Measurements from ENCODE around the gene PIEZO2. TPM values are rescaled to one million over a fixed set of nuclear protein-coding genes. Genes with fewer than 3 reads are reported as not detected.

The PIEZO2 gene
- total RNA-seq, 1 donor from 2014 or later: 41.2 TPM

GRCh38 chr18:10688766-10689165 lies 460.6 kb downstream of the PIEZO2 start:
- H3K9me3 ChIP-seq (ENCODE audit: control insufficient read depth in 3 of 3, low read length in 3 of 3): no peaks in the 10 kb centered on the region
- H3K9ac ChIP-seq (ENCODE audit: low read depth in 1 of 3, low read length in 3 of 3): no peak overlapping the region
- H3K36me3 ChIP-seq (ENCODE audit: control insufficient read depth in 3 of 3, insufficient read depth in 3 of 3, low read length in 3 of 3): no peaks in the 10 kb centered on the region
- no peaks in the 10 kb centered on the region for H3K4me1 ChIP-seq (ENCODE audit: control insufficient read depth in 3 of 3, insufficient read depth in 3 of 3, low read length in 3 of 3)
- H3K4me3 ChIP-seq (ENCODE audit: low read length in 3 of 3): no peak overlapping the region
- peaks cover 0 to 4% (median 4%) of the 10 kb centered on the region in 3 donors for H3K27me3 ChIP-seq (ENCODE audit: control insufficient read depth in 3 of 3, insufficient read depth in 3 of 3, low read length in 3 of 3)
- H3K27ac ChIP-seq (ENCODE audit: low read depth, low read length): no peak overlapping the region

- Histone ChIP-seq H3K27ac (ENCODE audit: low read depth, low read length) (no peak overlapping the region), H3K27me3 (ENCODE audit: control insufficient read depth in 3 of 3, insufficient read depth in 3 of 3, low read length in 3 of 3) (peaks cover 0 to 4% (median 4%) of the 10 kb centered on the region in 3 donors), H3K9ac (ENCODE audit: low read depth in 1 of 3, low read length in 3 of 3) (no peak overlapping the region), H3K4me1 (ENCODE audit: control insufficient read depth in 3 of 3, insufficient read depth in 3 of 3, low read length in 3 of 3) (no peaks in the 10 kb centered on the region), H3K9me3 (ENCODE audit: control insufficient read depth in 3 of 3, low read length in 3 of 3) (no peaks in the 10 kb centered on the region), H3K36me3 (ENCODE audit: control insufficient read depth in 3 of 3, insufficient read depth in 3 of 3, low read length in 3 of 3) (no peaks in the 10 kb centered on the region), H3K4me3 (ENCODE audit: low read length in 3 of 3) (no peak overlapping the region)
These were observed 462.0 kb downstream of the PIEZO2 start for GRCh38 chr18:10687161-10687925.

- Histone ChIP-seq H3K27me3 (ENCODE audit: control insufficient read depth in 3 of 3, insufficient read depth in 3 of 3, low read length in 3 of 3) (peaks cover 0 to 4% (median 4%) of the 10 kb centered on the region in 3 donors), H3K36me3 (ENCODE audit: control insufficient read depth in 3 of 3, insufficient read depth in 3 of 3, low read length in 3 of 3) (no peaks in the 10 kb centered on the region), H3K9me3 (ENCODE audit: control insufficient read depth in 3 of 3, low read length in 3 of 3) (no peaks in the 10 kb centered on the region), H3K9ac (ENCODE audit: low read depth in 1 of 3, low read length in 3 of 3) (no peak overlapping the region), H3K4me3 (ENCODE audit: low read length in 3 of 3) (no peak overlapping the region), H3K27ac (ENCODE audit: low read depth, low read length) (no peak overlapping the region), H3K4me1 (ENCODE audit: control insufficient read depth in 3 of 3, insufficient read depth in 3 of 3, low read length in 3 of 3) (no peaks in the 10 kb centered on the region)
These were observed 463.1 kb downstream of the PIEZO2 start for GRCh38 chr18:10686308-10686707.

GRCh38 chr18:10685484-10685883 lies 463.9 kb downstream of the PIEZO2 start:
- H3K27ac ChIP-seq (ENCODE audit: low read depth, low read length): no peak overlapping the region
- no peaks in the 10 kb centered on the region for H3K4me1 ChIP-seq (ENCODE audit: control insufficient read depth in 3 of 3, insufficient read depth in 3 of 3, low read length in 3 of 3)
- no peak overlapping the region for H3K4me3 ChIP-seq (ENCODE audit: low read length in 3 of 3)
- H3K27me3 ChIP-seq (ENCODE audit: control insufficient read depth in 3 of 3, insufficient read depth in 3 of 3, low read length in 3 of 3): peaks cover 0 to 4% (median 0%) of the 10 kb centered on the region in 3 donors
- no peak overlapping the region for H3K9ac ChIP-seq (ENCODE audit: low read depth in 1 of 3, low read length in 3 of 3)
- no peaks in the 10 kb centered on the region for H3K36me3 ChIP-seq (ENCODE audit: control insufficient read depth in 3 of 3, insufficient read depth in 3 of 3, low read length in 3 of 3)
- H3K9me3 ChIP-seq (ENCODE audit: control insufficient read depth in 3 of 3, low read length in 3 of 3): no peaks in the 10 kb centered on the region

GRCh38 chr18:10682368-10682714 lies 467.0 kb downstream of the PIEZO2 start:
- no peak overlapping the region for H3K9ac ChIP-seq (ENCODE audit: low read depth in 1 of 3, low read length in 3 of 3)
- H3K27me3 ChIP-seq (ENCODE audit: control insufficient read depth in 3 of 3, insufficient read depth in 3 of 3, low read length in 3 of 3): peaks cover 0 to 4% (median 0%) of the 10 kb centered on the region in 3 donors
- no peak overlapping the region for H3K27ac ChIP-seq (ENCODE audit: low read depth, low read length)
- H3K36me3 ChIP-seq (ENCODE audit: control insufficient read depth in 3 of 3, insufficient read depth in 3 of 3, low read length in 3 of 3): no peaks in the 10 kb centered on the region
- H3K4me3 ChIP-seq (ENCODE audit: low read length in 3 of 3): no peak overlapping the region
- H3K9me3 ChIP-seq (ENCODE audit: control insufficient read depth in 3 of 3, low read length in 3 of 3): no peaks in the 10 kb centered on the region
- no peaks in the 10 kb centered on the region for H3K4me1 ChIP-seq (ENCODE audit: control insufficient read depth in 3 of 3, insufficient read depth in 3 of 3, low read length in 3 of 3)

- Histone ChIP-seq H3K27me3 (ENCODE audit: control insufficient read depth in 3 of 3, insufficient read depth in 3 of 3, low read length in 3 of 3) (peaks cover 0 to 4% (median 0%) of the 10 kb centered on the region in 3 donors), H3K36me3 (ENCODE audit: control insufficient read depth in 3 of 3, insufficient read depth in 3 of 3, low read length in 3 of 3) (no peaks in the 10 kb centered on the region), H3K4me3 (ENCODE audit: low read length in 3 of 3) (no peak overlapping the region), H3K4me1 (ENCODE audit: control insufficient read depth in 3 of 3, insufficient read depth in 3 of 3, low read length in 3 of 3) (no peaks in the 10 kb centered on the region), H3K9ac (ENCODE audit: low read depth in 1 of 3, low read length in 3 of 3) (no peak overlapping the region), H3K9me3 (ENCODE audit: control insufficient read depth in 3 of 3, low read length in 3 of 3) (no peaks in the 10 kb centered on the region), H3K27ac (ENCODE audit: low read depth, low read length) (no peak overlapping the region)
These were observed 467.6 kb downstream of the PIEZO2 start for GRCh38 chr18:10681581-10682367.

- no peaks in the 10 kb centered on the region for H3K36me3 ChIP-seq (ENCODE audit: control insufficient read depth in 3 of 3, insufficient read depth in 3 of 3, low read length in 3 of 3)
These were observed 469.1 kb downstream of the PIEZO2 start for GRCh38 chr18:10680271-10680596.

GRCh38 chr18:10679557-10680270 lies 469.7 kb downstream of the PIEZO2 start:
- Histone ChIP-seq H3K27ac (ENCODE audit: low read depth, low read length) (no peak overlapping the region), H3K9me3 (ENCODE audit: control insufficient read depth in 3 of 3, low read length in 3 of 3) (no peaks in the 10 kb centered on the region), H3K9ac (ENCODE audit: low read depth in 1 of 3, low read length in 3 of 3) (no peak overlapping the region), H3K36me3 (ENCODE audit: control insufficient read depth in 3 of 3, insufficient read depth in 3 of 3, low read length in 3 of 3) (no peaks in the 10 kb centered on the region), H3K27me3 (ENCODE audit: control insufficient read depth in 3 of 3, insufficient read depth in 3 of 3, low read length in 3 of 3) (no peaks in the 10 kb centered on the region), H3K4me1 (ENCODE audit: control insufficient read depth in 3 of 3, insufficient read depth in 3 of 3, low read length in 3 of 3) (no peaks in the 10 kb centered on the region), H3K4me3 (ENCODE audit: low read length in 3 of 3) (no peak overlapping the region)

More at GRCh38 chr18:10680271-10680596, 469.1 kb downstream of the PIEZO2 start:
- no peaks in the 10 kb centered on the region for H3K9me3 ChIP-seq (ENCODE audit: control insufficient read depth in 3 of 3, low read length in 3 of 3)
- H3K4me1 ChIP-seq (ENCODE audit: control insufficient read depth in 3 of 3, insufficient read depth in 3 of 3, low read length in 3 of 3): no peaks in the 10 kb centered on the region
- no peak overlapping the region for H3K27ac ChIP-seq (ENCODE audit: low read depth, low read length)
- H3K27me3 ChIP-seq (ENCODE audit: control insufficient read depth in 3 of 3, insufficient read depth in 3 of 3, low read length in 3 of 3): no peaks in the 10 kb centered on the region
- no peak overlapping the region for H3K4me3 ChIP-seq (ENCODE audit: low read length in 3 of 3)
- no peak overlapping the region for H3K9ac ChIP-seq (ENCODE audit: low read depth in 1 of 3, low read length in 3 of 3)

DNA sequence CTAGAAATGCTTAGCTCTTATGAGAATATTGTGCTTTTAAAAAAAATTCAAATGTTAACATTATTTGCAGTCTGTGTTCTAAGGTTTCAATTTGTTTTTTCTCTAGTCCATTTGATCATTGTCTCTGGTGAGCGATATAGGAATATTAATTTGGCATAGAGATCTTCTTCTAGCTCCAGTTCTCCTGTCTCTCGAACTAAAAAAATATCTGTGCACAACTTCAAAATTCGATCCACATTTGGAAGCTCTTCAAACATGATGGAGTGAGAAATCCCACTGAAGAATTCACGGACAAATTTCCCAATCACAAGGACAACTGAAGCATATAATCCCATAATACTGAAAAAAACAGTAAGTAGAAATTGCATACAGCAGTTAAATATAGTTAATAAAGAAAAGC lies 477.9 kb downstream of the PIEZO2 start:
- Histone ChIP-seq H3K9me3 (ENCODE audit: control insufficient read depth in 3 of 3, low read length in 3 of 3) (no peaks in the 10 kb centered on the region), H3K27ac (ENCODE audit: low read depth, low read length) (no peak overlapping the region), H3K9ac (ENCODE audit: low read depth in 1 of 3, low read length in 3 of 3) (no peak overlapping the region), H3K36me3 (ENCODE audit: control insufficient read depth in 3 of 3, insufficient read depth in 3 of 3, low read length in 3 of 3) (no peaks in the 10 kb centered on the region), H3K4me3 (ENCODE audit: low read length in 3 of 3) (no peak overlapping the region), H3K4me1 (ENCODE audit: control insufficient read depth in 3 of 3, insufficient read depth in 3 of 3, low read length in 3 of 3) (no peaks in the 10 kb centered on the region), H3K27me3 (ENCODE audit: control insufficient read depth in 3 of 3, insufficient read depth in 3 of 3, low read length in 3 of 3) (no peaks in the 10 kb centered on the region)

DNA sequence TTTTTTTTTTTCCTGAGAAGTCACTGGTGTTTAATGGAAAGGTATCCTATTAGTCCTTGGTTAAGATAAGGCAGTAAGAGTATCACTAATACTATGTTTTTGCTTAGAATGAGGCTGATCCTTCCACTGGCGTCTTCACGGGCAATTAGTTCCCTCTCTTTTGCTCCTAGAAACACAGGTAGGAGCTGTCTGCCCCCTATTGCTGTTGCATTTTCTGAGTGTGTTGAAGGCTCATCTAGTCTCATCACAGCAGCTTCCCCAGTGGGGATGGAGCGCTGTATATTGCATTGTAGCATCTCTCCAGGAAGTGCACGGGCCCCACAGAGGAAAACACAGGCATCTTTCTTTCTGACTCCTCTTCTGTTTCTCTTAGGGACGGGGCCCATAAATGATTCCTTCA lies 478.5 kb downstream of the PIEZO2 start:
- no peak overlapping the region for H3K27ac ChIP-seq (ENCODE audit: low read depth, low read length)
- no peaks in the 10 kb centered on the region for H3K27me3 ChIP-seq (ENCODE audit: control insufficient read depth in 3 of 3, insufficient read depth in 3 of 3, low read length in 3 of 3)
- no peaks in the 10 kb centered on the region for H3K36me3 ChIP-seq (ENCODE audit: control insufficient read depth in 3 of 3, insufficient read depth in 3 of 3, low read length in 3 of 3)
- H3K9ac ChIP-seq (ENCODE audit: low read depth in 1 of 3, low read length in 3 of 3): no peak overlapping the region
- no peaks in the 10 kb centered on the region for H3K9me3 ChIP-seq (ENCODE audit: control insufficient read depth in 3 of 3, low read length in 3 of 3)
- no peaks in the 10 kb centered on the region for H3K4me1 ChIP-seq (ENCODE audit: control insufficient read depth in 3 of 3, insufficient read depth in 3 of 3, low read length in 3 of 3)
- H3K4me3 ChIP-seq (ENCODE audit: low read length in 3 of 3): no peak overlapping the region
